Right lobe of liver (tissue), 6 donors: ENCODE measurements around the gene CCNF. TPM values are rescaled to one million over a fixed set of nuclear protein-coding genes. Genes with fewer than 3 reads are reported as not detected.

Experiments
- ATAC-seq, 4 donors: fragments of 200-7000 bp; cut with Tn5 transposase; one replicate each; pipeline ENCODE4 v1.9.1; 2020; ENCODE audit warnings: mild to moderate bottlenecking in 4 of 4, moderate library complexity in 4 of 4
- DNase-seq, 3 donors: peaks; one replicate each; pipeline ENCODE4 v3.0.0-alpha.2; 2020
- H3K27ac ChIP-seq, 3 donors: fragments of 200-600 bp; one replicate each; pipeline ENCODE4 v1.8.0; 2022
- H3K27me3 ChIP-seq, 2 donors: fragments of 200-600 bp; one replicate each; pipeline ENCODE4 v1.8.0; 2022
- H3K36me3 ChIP-seq, 4 donors: fragments of 200-600 bp; sonication (generic) in 1 of 4; one replicate each; pipeline versions ENCODE4 v1.5.1 to v1.8.0; 2017 to 2022; ENCODE audit warnings: control low read depth in 1 of 4
- H3K4me1 ChIP-seq, 4 donors: fragments of 200-600 bp; sonication (generic) in 1 of 4; one replicate each; pipeline versions ENCODE4 v1.5.1 to v1.8.0; 2017 to 2022; ENCODE audit warnings: control low read depth in 1 of 4
- H3K4me3 ChIP-seq, 3 donors: fragments of 200-600 bp; one replicate each; pipeline ENCODE4 v1.8.0; 2022
- H3K9me3 ChIP-seq, 4 donors: fragments of 200-600 bp; sonication (generic) in 1 of 4; one replicate each; pipeline versions ENCODE4 v1.5.1 to v1.8.0; 2017 to 2022; ENCODE audit warnings: control low read depth in 1 of 4
- POLR2A ChIP-seq: fragments of 450-650 bp; IDR thresholded peaks from one replicate; pipeline ENCODE4 v1.6.1; 2017; ENCODE audit warnings: antibody characterized with exemption, mild to moderate bottlenecking
- WGBS: methylation state at CpG from one replicate; pipeline ENCODE4 v1.1.6; 2018; ENCODE audit warnings: low coverage, low lambda C conversion rate; ENCODE audit not compliant: insufficient coverage; ENCODE audit errors: missing lambda C conversion rate; 5-methylcytosine and 5-hydroxymethylcytosine counted together
- intact Hi-C, 2 donors: fragments of 100-400 bp; cut with DNase I; formaldehyde crosslinking; loops; one replicate each; pipeline versions ENCODE4 v1.11.2 to v1.14.1; 2022
- total RNA-seq, 6 experiments: library from RNA; depleted of rRNA in 2 of 6; stranded (reverse); fragments of >200 nt in 2 of 6; fragmentation: NEBNext Ultra II Directional in 3 of 6; extraction: Animal tissue kit (Norgen Biotek cat#: 25700) in 3 of 6; gene quantifications; one replicate each; pipeline versions ENCODE4 v1.1.0 to v1.2.4, GENCODE V29; 2016 to 2023
- TF ChIP-seq, protein P1 (sequence below), 4 donors: fragments of 200-600 bp in 3 of 4; fragments of 450-650 bp in 1 of 4; IDR thresholded peaks; one replicate each; pipeline versions ENCODE4 v1.5.1 to v1.8.0; 2016 to 2022; ENCODE audit warnings: antibody characterized with exemption in 4 of 4, mild to moderate bottlenecking in 2 of 4
- donor health status: DM: no; HTN: yes; CAD: no.
- donor health status: DM: no; HTN: no; CAD: no.
- donor health status: DM: no; HTN: no; CAD: no.
- donor health status: DM: no; HTN: yes; CAD: no.
- donor health status: DM: no; HTN: yes; CAD: no.

Gene CCNF
- total RNA-seq, 6 experiments from 2014 or later: 1.3 to 2.7 (median 1.7) TPM

DNA sequence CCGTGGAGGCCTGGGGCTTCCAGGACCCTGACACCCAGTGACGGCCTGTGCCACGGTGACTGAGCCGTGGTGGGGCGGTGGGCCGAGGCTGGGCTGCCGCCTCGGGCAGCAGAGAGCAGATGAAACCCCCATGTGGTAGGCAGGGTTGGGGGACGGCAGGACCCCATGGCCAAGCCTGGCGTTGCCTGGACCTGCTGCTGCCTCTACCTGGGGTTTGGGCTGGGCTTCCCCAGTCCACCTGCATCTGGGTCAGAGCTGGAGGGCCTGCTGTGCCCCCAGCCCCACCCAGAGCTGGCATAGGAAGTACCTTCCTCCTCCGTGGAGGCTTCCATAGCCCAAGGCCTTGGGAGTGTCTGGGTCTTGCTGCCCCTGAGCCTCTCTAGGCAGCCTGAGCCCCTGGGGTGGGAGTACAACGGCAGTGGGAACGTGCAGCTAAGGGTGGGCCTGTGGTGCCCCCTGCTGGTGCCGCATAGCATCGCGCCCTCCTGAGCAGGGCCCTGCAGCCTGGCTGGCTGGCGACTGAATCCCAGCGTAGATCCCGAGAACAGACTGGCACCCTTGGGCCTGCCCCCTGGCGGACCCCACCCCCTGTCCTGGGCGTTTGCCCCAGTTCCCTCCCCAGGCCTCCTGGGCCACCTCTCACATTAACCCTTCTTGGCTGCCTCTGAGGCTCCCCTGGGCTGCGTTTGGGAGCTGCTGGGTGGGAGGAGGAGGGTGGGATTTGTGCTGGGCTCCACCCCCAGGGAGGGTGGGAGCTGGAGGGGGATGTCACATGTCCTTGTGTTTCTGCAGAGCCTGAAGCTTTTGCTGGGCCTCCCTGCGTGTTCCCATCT is 71.9 kb downstream of the CCNF start:
- Histone ChIP-seq H3K27ac (no peak overlapping the region), H3K27me3 (no peaks in the 10 kb centered on the region), H3K4me3 (no peak overlapping the region), H3K36me3 (no peaks in the 10 kb centered on the region), H3K9me3 (no peaks in the 10 kb centered on the region), H3K4me1 (peaks cover 0 to 44% (median 23%) of the 10 kb centered on the region in 4 donors)
- peak; percentile 79 to 85 (median 84) for DNase-seq
- peak; percentile 75 to 83 (median 79) for ATAC-seq
- intact Hi-C loops: loop anchor here (5.0 to 10.0 kb wide), 2 partner anchors 159 to 306 kb away; partner anchors contain the start of genes CASKIN1 (in 2 of the 2) and ABCA3 (in 1 of the 2)
- TF ChIP-seq, protein P1, sequence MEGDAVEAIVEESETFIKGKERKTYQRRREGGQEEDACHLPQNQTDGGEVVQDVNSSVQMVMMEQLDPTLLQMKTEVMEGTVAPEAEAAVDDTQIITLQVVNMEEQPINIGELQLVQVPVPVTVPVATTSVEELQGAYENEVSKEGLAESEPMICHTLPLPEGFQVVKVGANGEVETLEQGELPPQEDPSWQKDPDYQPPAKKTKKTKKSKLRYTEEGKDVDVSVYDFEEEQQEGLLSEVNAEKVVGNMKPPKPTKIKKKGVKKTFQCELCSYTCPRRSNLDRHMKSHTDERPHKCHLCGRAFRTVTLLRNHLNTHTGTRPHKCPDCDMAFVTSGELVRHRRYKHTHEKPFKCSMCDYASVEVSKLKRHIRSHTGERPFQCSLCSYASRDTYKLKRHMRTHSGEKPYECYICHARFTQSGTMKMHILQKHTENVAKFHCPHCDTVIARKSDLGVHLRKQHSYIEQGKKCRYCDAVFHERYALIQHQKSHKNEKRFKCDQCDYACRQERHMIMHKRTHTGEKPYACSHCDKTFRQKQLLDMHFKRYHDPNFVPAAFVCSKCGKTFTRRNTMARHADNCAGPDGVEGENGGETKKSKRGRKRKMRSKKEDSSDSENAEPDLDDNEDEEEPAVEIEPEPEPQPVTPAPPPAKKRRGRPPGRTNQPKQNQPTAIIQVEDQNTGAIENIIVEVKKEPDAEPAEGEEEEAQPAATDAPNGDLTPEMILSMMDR (IDR thresholded peaks at IDR 0.05): peak; percentile 97 to 100 (median 98)
- no peak for TF ChIP-seq POLR2A
- WGBS: 0% methylated on average over 6 of the region's 23 CpGs

DNA sequence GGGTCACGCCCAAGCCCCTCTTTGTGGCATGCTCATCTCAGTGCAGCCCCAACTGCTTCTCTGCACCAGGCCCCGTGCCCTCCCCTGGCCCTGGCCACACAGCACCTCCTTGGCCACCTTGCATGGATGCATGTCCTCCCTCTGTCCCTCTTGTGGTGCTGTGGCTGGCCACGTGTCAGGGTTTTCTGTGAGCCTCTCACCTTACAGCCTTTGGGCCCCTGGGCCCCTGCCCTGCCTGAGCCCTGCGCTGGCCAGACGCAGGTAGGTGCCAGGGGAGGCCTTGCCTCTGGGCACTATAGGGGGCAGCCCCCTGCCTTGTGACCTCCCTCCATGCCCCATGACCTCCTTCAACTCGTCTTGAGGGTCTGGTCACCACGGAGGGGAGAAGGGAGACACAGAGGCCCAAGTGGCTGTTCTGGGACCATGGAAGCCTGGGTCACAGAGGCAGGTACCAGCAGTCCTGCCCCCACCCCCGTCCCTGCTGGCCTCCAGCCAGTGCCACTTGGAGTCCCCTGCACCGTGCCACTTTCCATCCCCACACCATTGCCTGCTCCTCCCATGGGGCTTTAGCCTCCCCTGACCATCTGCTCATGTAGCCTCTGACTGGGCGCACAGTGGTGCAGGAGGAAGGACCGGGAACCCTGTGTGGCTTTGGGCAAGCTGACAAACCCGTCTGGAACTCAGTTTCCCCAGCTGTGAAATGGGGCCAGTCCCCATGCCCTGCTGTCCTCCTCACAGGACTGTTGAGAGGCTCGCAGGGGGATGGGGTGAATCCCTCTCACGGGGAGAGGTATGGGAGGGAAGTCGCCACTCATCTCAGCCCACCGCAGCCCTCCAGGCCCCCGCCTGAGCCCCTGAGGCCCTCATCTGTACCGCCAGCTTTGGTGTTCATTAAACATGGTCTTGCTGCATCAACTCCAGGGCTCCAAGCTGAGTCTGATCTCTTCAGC is 73.0 kb downstream of the CCNF start:
- ATAC-seq (no peak), DNase-seq (no peak)
- WGBS: 73% methylated on average over 4 of the region's 18 CpGs
- Histone ChIP-seq H3K4me1 (peaks cover 0 to 39% (median 20%) of the 10 kb centered on the region in 4 donors), H3K36me3 (no peaks in the 10 kb centered on the region), H3K27me3 (no peaks in the 10 kb centered on the region), H3K4me3 (no peak overlapping the region), H3K27ac (peak overlapping the region in 1 of 3 donors; percentile 51), H3K9me3 (no peaks in the 10 kb centered on the region)
- intact Hi-C loops: loop anchor here (5.0 to 10.0 kb wide), 2 partner anchors 160 to 307 kb away; partner anchors contain the start of genes CASKIN1 (in 2 of the 2) and ABCA3 (in 1 of the 2)
- no peak for TF ChIP-seq POLR2A
- TF ChIP-seq, protein P1 (IDR thresholded peaks at IDR 0.05): no peak

DNA sequence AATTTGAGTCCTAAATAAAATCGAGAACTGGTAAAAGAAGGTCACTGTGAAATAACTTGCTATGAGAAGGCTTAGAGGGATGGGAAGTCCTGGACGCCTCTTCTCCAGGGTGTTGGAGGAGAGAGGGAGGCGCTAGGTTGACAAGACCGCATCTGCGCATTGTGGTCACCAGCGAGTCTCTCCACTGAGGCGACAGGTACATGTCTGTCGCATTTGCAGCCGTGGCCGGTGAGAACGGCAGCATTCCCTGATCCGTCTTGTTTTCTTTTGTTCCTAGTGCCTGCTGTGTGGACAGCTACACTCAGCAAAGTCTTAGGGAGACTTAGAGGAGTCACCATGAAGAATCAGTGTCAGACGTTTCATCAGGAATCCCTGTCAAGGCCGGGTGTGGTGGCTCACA is 76.4 kb downstream of the CCNF start:
- no peak overlapping the region for H3K4me3 ChIP-seq
- ATAC-seq (no peak), DNase-seq (no peak)
- H3K4me1 ChIP-seq: peaks cover 0 to 18% (median 9%) of the 10 kb centered on the region in 4 donors
- H3K36me3 ChIP-seq: no peaks in the 10 kb centered on the region
- H3K27ac ChIP-seq: no peak overlapping the region
- H3K27me3 ChIP-seq: no peaks in the 10 kb centered on the region
- WGBS: 91% methylated on average over 8 of the region's 14 CpGs
- intact Hi-C loops: loop anchor here (10.0 kb wide), 1 partner anchor 311 kb away; the partner anchor contains the start of gene CASKIN1 (in 2 of the 2)
- TF ChIP-seq, protein P1 (IDR thresholded peaks at IDR 0.05): no peak
- no peak for TF ChIP-seq POLR2A
- H3K9me3 ChIP-seq: no peaks in the 10 kb centered on the region

DNA sequence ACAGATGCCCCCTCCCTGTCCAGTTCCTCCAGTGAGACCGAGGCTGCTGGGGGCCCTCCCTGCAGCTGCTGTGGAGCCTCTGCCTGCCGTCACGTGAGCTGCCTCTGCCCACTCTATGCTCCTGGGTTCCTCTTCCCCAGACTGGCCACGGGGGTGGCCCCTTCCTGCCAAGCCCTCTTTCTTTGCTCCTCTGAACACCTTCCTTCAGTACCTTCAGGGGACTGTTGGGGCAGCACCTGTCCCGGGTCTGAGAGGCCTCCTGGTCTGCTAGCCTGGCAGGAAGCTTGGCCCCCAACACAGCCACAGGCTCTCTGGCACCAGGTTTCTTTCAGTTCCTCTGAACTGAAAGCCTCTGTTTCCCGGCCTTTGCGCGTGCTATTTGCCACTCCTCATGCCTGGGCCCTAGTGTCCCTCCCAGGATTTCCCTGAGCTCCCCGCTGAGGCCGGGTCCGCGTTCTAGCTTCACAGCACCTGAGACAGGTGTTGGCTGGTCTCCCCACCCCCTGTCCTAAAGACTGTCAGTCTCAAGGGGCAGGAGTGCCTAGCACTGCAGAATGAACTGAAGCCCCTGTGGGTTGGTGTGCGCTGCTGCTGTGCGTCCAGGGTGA is 77.9 kb downstream of the CCNF start:
- H3K36me3 ChIP-seq: no peaks in the 10 kb centered on the region
- DNase-seq (peak; percentile 51 to 70 (median 56)), ATAC-seq (peak; percentile 9 to 52 (median 43))
- H3K27me3 ChIP-seq: no peaks in the 10 kb centered on the region
- no peak for TF ChIP-seq POLR2A
- TF ChIP-seq, protein P1 (IDR thresholded peaks at IDR 0.05): no peak
- intact Hi-C loops: loop anchor here (10.0 kb wide), 1 partner anchor 312 kb away; the partner anchor contains the start of gene CASKIN1 (in 2 of the 2)
- H3K4me3 ChIP-seq: no peak overlapping the region
- no peaks in the 10 kb centered on the region for H3K9me3 ChIP-seq
- H3K4me1 ChIP-seq: peaks cover 0 to 17% (median 6%) of the 10 kb centered on the region in 4 donors
- H3K27ac ChIP-seq: peak overlapping the region in 2 of 3 donors; percentile 57 to 63
- WGBS: 45% methylated on average over 2 of the region's 14 CpGs
